Measurements from ENCODE around the gene SND1.

DNA sequence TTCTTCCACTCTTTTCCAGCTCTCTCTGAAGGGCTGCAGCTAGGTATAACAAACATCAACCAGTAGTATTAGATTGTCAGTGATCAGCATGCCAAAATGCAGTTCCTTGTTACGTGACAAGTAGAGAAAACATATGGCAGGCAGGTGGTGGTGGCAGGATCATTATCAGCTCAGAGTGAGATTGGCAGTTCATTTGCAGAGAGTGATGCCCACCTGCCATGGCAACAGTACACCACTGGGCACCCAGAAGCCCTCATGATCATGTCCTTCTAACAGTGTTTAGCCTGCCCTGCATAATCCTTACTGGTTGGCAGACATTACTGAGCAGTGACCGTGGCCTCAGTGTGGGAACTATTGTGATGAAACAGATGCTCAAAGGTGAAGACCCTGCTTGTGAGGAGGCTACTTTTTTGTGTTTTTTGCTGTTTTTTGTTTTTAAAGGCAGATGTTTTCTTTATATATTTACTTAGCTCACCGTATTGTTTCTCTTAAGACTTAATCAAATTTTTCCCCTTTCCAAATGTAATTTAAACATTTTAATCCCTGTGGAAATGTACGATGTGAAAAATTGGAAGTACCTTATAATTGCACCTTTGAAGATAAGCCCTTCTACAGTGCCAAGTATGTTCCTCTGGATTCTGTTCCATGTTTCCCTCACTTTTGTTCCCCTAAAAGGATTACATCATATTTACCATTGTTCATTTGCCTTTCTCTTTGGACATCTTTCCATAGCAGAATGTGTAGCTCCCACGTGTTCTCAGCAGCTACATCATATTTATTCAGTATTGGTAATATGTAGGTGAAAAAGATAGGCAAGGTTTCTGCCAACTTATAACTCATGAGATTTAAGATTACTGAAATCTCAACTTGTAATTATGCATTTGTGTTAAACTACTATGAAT, 179.6 kb downstream of the SND1 start:
- TF ChIP-seq POLR2A (IDR thresholded peaks at IDR 0.05) = no peak
- TF ChIP-seq, protein P1, sequence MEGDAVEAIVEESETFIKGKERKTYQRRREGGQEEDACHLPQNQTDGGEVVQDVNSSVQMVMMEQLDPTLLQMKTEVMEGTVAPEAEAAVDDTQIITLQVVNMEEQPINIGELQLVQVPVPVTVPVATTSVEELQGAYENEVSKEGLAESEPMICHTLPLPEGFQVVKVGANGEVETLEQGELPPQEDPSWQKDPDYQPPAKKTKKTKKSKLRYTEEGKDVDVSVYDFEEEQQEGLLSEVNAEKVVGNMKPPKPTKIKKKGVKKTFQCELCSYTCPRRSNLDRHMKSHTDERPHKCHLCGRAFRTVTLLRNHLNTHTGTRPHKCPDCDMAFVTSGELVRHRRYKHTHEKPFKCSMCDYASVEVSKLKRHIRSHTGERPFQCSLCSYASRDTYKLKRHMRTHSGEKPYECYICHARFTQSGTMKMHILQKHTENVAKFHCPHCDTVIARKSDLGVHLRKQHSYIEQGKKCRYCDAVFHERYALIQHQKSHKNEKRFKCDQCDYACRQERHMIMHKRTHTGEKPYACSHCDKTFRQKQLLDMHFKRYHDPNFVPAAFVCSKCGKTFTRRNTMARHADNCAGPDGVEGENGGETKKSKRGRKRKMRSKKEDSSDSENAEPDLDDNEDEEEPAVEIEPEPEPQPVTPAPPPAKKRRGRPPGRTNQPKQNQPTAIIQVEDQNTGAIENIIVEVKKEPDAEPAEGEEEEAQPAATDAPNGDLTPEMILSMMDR (IDR thresholded peaks at IDR 0.05) = no peak

Measured in right lobe of liver (tissue), 4 donors.